ENCODE measurements around the gene SLC6A13.

DNA sequence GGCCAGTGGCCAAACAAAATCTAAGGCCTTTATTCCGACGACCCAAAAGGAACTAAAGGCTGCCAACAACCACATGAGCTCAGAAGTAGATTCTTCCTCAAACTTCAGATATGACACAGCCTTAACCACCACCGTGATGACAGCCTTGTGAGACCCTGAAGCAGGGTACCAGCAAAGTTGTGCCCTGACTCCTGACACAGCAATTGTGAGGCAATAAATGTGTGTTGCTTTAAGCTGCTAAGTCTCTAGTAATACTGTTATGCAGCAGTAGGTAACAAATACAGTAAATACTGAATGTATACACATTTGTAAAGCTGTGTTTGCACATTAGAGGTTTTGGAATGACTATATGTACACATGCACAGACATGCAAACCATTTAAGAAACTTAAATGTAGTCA is 10.7 kb upstream of the SLC6A13 start:
- TF ChIP-seq, protein P1, sequence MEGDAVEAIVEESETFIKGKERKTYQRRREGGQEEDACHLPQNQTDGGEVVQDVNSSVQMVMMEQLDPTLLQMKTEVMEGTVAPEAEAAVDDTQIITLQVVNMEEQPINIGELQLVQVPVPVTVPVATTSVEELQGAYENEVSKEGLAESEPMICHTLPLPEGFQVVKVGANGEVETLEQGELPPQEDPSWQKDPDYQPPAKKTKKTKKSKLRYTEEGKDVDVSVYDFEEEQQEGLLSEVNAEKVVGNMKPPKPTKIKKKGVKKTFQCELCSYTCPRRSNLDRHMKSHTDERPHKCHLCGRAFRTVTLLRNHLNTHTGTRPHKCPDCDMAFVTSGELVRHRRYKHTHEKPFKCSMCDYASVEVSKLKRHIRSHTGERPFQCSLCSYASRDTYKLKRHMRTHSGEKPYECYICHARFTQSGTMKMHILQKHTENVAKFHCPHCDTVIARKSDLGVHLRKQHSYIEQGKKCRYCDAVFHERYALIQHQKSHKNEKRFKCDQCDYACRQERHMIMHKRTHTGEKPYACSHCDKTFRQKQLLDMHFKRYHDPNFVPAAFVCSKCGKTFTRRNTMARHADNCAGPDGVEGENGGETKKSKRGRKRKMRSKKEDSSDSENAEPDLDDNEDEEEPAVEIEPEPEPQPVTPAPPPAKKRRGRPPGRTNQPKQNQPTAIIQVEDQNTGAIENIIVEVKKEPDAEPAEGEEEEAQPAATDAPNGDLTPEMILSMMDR (IDR thresholded peaks at IDR 0.05; ENCODE audit: borderline replicate concordance, extremely low read depth, low read length, poor library complexity, severe bottlenecking) = no peak
- no peak for TF ChIP-seq EZH2 (IDR thresholded peaks at IDR 0.05; ENCODE audit: borderline replicate concordance, low read depth, low read length, severe bottlenecking)
